ENCODE measurements around the gene CDK17.

Gene CDK17

DNA sequence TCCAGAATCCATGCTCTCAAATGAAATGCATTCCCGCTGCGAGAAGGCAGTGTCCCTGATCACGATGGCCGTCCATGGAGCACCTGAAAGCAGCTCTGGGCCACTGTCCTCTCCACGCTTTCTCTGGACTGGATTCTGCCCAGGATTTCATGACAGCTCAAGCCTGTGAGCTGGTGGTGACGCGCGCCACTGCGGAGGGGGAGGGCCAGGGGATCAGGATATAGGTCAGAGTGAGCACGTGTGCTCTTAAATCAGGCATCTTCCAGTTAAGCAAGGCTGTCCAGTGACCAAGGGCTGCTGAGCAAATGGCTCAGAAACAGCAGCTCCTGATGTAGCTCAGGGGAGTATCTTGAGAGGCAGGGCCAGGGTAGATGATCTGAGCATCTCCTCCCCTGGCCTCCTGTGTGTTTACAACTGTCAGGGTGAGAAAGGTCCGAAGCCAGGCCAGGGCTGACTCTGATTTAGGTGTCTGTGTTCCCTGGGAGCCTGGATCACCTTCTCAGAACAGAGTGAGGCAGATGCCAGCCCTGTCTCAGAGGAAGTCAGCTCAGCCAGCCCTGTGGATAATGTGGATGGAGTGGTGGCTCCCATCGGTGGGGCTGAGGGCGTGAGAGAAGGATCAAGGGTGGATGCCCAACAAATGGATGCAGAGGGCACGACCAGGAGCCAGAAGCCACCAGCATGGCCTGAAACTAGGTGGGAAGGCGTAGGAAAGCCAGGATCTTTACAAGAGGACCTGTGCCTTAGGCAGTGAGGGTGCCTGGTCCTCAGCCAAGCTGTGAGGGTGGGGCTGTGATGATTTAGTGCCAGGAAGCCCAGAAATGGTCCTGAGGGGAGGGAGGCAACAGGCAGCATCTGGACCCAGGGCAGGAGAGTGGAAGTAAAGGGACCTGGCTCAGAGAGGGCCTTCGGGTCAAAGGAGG is 150.8 kb downstream of the CDK17 start:
- H3K4me3 ChIP-seq (ENCODE audit: low read depth, low read length): no peak overlapping the region
- in situ Hi-C loops (cut with HindIII; ENCODE audit: low sequenced_read_pairs): no loop called here
- DNase-seq (ENCODE audit: low read depth, low spot score): peak; percentile 54
- TF ChIP-seq, protein P1, sequence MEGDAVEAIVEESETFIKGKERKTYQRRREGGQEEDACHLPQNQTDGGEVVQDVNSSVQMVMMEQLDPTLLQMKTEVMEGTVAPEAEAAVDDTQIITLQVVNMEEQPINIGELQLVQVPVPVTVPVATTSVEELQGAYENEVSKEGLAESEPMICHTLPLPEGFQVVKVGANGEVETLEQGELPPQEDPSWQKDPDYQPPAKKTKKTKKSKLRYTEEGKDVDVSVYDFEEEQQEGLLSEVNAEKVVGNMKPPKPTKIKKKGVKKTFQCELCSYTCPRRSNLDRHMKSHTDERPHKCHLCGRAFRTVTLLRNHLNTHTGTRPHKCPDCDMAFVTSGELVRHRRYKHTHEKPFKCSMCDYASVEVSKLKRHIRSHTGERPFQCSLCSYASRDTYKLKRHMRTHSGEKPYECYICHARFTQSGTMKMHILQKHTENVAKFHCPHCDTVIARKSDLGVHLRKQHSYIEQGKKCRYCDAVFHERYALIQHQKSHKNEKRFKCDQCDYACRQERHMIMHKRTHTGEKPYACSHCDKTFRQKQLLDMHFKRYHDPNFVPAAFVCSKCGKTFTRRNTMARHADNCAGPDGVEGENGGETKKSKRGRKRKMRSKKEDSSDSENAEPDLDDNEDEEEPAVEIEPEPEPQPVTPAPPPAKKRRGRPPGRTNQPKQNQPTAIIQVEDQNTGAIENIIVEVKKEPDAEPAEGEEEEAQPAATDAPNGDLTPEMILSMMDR (IDR thresholded peaks at IDR 0.05; ENCODE audit: low read depth, low read length): no peak

DNA sequence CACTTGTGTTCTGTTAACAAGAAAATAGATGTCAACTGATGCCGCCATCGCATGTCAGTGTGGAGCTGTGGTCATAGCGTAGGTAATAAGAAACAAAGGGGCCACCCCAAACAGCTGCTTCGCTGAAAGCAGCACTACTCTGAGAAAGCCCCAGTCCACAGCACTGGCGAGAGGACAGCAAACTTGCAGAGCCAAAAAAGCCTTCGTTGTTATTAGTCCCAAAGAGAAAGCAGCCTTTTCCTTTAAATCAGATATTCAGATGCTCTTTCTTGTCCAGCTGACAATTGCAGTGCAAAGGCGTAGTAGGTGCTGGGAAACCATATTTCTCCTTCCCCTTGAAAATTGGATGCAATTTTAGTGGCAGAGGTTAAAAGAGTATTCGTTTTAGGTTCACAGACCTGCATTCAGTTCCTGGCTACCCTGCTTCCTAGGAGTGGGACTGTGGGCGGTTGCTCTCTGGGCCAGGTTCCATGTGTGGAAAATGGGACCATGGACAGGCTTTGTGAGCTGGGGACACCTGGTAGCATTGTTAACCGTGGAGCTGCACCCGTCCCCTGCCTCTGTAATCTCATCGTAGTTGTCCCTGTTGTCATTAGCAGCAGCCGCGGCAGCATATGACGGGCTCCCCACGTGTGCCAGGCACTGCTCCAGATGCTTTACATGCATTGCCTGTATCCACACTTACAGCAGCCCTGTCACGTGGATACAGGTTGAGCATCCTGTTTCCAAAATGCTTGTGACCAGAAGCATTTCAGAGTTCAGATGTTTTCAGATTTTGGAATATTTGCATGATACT is 151.9 kb downstream of the CDK17 start:
- no peak for DNase-seq (ENCODE audit: low read depth, low spot score)
- TF ChIP-seq, protein P1 (IDR thresholded peaks at IDR 0.05; ENCODE audit: low read depth, low read length): no peak
- no peak overlapping the region for H3K4me3 ChIP-seq (ENCODE audit: low read depth, low read length)
- in situ Hi-C loops (cut with HindIII; ENCODE audit: low sequenced_read_pairs): no loop called here

- DNase-seq (ENCODE audit: low read depth, low spot score): no peak
- no peak overlapping the region for H3K4me3 ChIP-seq (ENCODE audit: low read depth, low read length)
- TF ChIP-seq, protein P1 (IDR thresholded peaks at IDR 0.05; ENCODE audit: low read depth, low read length): no peak
- in situ Hi-C loops (cut with HindIII; ENCODE audit: low sequenced_read_pairs): no loop called here
Measured at GRCh38 chr12:96247563-96247962, 152.7 kb downstream of the CDK17 start.

DNA sequence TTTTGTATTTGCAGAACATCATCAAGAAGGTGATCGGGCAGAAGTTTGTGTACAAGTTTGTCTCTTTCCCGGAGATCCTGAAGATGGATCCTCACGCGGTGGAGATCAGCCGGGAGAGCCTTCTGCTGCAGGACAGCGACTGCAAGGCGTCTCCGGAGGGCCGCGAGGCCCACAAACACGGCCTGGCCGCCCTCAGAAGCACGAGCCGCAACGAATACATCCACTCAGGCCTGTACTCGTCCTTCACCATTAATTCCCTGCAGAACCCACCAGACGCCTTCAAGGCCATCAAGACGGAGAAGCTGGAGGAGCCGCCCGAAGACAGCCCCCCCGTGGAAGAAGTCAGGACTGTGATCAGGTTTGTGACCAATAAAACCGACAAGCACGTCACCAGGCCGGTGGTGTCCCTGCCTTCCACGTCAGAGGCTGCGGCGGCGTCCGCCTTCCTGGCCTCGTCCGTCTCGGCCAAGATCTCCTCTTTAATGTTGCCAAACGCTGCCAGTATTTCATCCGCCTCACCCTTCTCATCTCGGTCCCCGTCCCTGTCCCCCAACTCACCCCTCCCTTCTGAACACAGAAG is 153.2 kb downstream of the CDK17 start:
- TF ChIP-seq, protein P1 (IDR thresholded peaks at IDR 0.05; ENCODE audit: low read depth, low read length): no peak
- H3K4me3 ChIP-seq (ENCODE audit: low read depth, low read length): no peak overlapping the region
- in situ Hi-C loops (cut with HindIII; ENCODE audit: low sequenced_read_pairs): no loop called here
- DNase-seq (ENCODE audit: low read depth, low spot score): no peak

DNA sequence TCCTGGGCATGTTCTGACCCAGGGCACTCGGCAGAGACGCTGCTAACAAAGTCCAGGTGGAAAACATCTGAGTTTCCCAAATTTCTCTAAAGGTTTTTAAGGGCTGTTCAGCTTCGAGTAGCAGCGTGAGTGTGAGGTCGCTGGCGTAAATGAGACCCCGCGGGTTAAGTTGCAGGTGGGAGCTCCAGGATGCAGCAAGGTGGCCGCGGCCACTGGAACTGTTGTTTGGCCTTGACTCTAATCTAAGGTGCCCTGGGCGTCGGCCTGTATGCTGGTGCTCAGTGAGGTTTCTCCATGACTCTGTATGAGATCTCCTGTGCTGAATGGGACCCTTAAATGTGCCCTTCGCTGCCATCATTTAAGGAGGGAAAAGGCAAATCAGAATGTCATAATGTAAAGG is 155.4 kb downstream of the CDK17 start:
- in situ Hi-C loops (cut with HindIII; ENCODE audit: low sequenced_read_pairs): no loop called here
- TF ChIP-seq, protein P1 (IDR thresholded peaks at IDR 0.05; ENCODE audit: low read depth, low read length): no peak
- no peak for DNase-seq (ENCODE audit: low read depth, low spot score)
- no peak overlapping the region for H3K4me3 ChIP-seq (ENCODE audit: low read depth, low read length)

DNA sequence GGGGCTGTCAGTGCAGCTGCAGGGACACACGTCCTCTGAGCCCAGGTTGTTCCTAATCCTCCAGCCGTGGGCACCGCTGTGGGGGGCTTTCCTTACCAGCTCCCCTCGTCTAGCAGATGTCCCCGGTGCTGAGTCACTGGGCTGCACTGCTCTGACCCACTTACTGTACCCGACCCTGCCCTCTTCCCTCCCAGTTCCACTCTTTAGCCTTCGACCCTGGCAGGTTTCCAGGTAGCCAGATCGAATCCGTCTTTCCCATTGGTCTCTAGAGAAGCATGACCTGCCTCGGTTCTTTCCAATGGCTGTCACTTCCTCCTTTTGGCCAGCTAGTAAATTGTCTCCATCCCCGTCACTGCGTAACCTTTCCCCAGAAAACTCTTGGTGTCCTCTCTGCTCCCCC is 157.6 kb downstream of the CDK17 start:
- no peak for DNase-seq (ENCODE audit: low read depth, low spot score)
- in situ Hi-C loops (cut with HindIII; ENCODE audit: low sequenced_read_pairs): no loop called here
- TF ChIP-seq, protein P1 (IDR thresholded peaks at IDR 0.05; ENCODE audit: low read depth, low read length): no peak

More for the DNA sequence above, 157.6 kb downstream of the CDK17 start:
- no peak overlapping the region for H3K4me3 ChIP-seq (ENCODE audit: low read depth, low read length)
